HG03060 (cell line): ENCODE data around the gene NINL.
"Not testable (repeated sequence)": the region's sequence is repeated elsewhere in the genome, so short reads cannot be mapped to it uniquely, and the experiment has no call there.

ENCODE experiments used
- ATAC-seq: cut with Tn5 transposase; IDR thresholded peaks from one replicate; pipeline ENCODE4 v1.9.1; 2021; ENCODE audit warnings: low read depth, moderate number of reproducible peaks; ENCODE audit not compliant: unreplicated experiment

NINL gene

DNA sequence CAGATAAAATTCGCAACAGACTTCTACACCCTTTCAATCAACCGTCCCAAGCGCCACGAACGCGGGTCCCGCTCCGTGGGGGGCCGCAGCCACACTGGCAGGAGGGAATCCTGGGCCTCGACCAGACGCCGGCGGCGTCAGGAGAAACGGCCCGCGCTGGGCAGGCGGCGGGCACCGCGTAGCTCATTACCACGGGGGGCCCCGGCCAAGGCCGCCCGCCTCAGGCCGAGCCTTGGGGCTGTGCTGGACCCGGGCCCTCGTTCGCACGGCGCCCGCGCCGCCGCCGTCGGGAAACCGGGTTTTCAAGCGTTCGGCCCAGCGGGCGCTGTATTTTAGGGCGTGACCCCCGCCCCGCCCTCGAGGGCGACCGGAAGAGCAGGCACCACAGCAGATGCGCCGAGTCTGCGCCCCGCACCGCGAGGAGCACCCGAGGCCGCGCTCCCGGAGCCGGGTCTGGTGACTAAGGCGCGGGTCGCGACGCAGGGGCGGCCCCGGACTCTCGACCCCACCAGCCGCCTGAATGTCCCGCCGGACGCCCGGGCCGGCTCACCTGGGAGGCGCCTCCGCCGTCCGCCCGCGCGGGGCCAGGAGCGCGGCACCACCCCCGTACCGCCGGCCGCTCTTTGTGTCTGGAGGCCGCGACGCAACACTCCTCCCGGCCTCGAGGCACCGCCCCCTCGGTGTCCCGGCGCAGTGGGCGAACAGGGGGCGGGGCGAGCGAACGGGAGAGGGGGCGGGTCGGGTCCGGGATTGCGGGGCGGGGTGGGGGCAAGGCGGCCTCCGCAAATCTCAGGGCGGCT lies at the start of gene NINL:
Gene NINL, minus strand, starts transcription at position 627 of the 800 bp plus-strand sequence. CDS start 58,944 bp downstream, outside the sequence.
- no peak for ATAC-seq

DNA sequence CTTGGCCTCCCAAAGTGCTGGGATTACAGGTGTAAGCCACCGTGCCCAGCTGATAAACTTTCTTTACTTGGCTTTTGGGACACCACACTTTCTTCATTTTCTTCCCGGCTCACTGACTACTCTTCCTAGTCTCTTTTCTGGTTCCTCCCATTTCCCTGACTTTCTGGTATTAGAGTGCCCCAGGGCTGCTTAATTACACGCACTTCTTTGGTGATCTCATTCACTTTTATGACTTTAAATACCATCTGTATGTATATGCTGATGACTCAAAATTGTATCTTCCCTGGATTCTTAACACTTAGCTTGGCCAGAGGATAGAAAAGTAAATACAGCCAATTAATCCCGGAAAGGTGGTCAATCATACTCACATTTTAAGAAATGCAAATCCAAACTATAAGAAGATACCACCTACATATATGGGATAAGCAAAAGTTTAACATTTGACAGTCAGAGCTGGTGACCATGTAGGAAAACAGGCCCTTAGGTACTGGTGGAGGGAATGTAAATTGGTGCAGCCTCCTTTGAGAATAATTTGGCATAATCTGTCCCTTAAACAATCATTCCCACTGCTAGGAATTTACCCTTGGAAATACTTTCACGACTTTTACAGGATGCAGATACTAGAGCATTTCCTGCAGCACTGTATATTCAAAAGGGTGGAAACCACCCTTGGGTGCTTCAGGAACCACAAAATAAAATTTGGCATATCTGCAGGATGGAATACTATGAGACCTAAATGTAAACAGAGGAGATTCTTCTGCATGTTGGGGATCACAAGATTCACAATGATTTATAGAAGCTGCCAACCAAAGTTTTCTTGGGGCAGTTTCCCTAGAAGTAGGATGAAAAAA lies 47.8 kb upstream of the NINL start:
- ATAC-seq = no peak

DNA sequence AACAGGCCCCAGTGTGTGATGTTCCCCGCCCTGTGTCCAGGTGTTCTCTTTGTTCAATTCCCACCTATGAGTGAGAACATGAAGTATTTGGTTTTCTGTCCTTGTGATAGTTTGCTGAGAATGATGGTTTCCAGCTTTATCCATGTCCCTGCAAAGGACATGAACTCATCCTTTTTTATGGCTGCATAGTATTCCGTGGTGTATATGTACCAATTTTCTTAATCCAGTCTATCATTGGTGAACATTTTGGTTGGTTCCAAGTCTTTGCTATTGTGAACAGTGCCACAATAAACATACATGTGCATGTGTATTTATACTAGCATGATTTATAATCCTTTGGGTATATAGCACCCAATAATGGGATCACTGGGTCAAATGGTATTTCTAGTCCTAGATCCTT lies 45.3 kb upstream of the NINL start:
- ATAC-seq = not testable (repeated sequence)

DNA sequence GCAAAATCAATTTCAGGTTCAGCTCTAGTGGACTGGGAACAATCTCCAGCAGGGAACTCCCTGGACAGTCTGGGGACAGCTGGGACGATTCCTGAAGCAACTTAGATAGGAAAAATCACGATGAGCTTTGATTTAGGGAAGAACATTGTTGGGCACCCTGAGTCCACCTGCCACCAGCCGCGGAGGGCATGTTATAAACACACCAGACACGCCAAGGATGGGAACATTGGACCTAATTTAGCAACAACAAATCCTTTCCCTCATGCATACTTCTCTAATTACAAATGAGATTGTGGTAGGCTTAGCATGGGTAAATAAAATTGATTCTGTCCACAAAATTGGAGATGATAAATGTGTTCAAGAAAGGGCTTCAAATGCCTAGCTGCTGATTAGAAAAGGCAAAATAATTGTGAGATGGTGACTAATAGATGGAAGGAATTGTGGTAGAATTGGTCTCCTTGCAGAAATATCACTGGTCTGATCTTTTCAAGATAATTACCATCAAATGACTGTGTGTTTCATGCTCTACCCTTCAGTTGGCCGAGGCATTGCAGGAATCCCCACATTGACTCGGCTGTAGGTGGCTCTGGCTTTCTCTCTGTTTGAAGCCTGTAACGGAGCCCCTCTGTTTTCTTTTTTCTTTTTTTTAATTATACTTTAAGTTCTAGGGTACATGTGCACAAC lies 44.6 kb upstream of the NINL start:
- ATAC-seq = no peak

DNA sequence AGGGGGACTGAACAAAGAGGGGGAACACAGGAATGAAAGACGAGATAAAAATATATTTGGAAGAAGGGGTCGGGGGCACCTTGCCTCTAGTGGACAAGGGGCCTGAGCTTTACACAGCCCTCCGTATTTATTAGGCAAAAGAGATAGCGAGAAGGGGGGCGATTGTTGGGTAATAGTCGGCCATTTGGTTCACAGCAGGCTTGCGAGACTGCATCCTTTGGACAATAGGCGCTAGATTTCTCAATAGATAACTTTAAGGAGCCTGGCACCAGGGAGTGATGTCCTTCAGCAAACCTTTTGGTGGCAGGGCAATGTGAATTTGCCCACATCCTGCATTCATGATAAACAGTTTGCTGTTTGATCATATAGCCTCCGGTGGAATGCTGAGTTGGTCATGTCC lies 41.4 kb upstream of the NINL start:
- ATAC-seq = no peak

DNA sequence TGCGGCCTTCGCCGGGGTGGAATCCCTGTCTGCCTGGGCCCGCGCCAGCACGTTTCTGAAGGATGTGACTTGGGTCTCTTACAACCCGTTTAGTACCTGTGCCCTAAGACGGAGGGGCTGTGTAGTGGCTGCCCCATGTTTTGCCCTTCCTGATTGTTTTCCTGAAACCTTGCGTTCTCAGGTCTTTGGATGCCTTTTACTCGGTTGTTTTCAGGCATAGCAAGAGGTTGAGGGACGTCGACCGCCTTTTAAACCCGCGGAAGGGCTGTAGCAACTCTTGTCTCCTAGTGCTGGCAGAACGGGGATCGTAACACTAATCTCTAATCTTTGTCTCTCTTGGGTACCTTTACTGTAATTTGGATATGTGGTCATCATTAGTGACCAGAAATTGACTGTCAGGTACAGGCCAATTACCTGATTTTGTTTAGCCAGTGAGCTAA lies 39.2 kb upstream of the NINL start:
- ATAC-seq = no peak

DNA sequence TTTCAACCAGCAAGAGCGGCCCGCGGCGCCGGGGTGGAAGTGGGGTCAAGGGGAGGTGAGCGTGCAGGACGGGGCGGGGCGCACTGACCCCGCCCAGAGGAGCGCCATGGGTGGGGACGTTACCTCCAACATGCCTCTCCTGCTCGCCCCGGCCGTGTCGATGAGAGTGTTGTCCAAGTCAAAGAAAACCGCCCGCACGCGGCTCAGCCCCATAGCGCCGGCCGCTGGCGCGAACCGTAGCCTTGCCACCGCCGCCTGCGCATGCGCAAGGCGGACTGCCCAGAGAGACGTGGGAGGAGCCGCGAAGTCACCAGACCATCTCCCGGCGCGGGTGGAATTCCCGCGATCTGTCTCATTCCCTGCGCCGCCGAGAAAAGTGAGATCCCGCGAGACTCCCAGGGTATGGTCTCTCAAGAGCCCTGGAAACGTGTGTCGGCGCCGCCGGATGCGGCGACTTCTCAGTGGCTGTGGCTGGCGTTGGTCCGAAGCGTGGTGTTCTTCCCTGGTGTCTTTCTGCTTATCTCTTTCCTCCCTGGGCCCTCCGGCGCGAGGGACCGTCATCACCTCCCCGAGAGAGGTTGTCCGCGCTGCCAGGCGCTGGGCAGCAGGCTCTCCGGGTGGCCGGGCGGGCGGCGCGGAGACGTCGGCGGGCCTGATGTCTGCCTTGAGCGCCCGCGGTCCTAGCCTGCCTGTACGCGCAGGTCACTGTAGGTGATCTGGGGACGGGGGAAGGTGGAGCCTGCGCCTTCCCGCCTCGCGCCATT lies 38.6 kb upstream of the NINL start, which contains the start of gene NANP:
Gene NANP, minus strand, starts transcription at position 279 of the 764 bp plus-strand sequence. Its CDS starts 66 bp downstream, at position 213.
- peak; percentile 57 for ATAC-seq

DNA sequence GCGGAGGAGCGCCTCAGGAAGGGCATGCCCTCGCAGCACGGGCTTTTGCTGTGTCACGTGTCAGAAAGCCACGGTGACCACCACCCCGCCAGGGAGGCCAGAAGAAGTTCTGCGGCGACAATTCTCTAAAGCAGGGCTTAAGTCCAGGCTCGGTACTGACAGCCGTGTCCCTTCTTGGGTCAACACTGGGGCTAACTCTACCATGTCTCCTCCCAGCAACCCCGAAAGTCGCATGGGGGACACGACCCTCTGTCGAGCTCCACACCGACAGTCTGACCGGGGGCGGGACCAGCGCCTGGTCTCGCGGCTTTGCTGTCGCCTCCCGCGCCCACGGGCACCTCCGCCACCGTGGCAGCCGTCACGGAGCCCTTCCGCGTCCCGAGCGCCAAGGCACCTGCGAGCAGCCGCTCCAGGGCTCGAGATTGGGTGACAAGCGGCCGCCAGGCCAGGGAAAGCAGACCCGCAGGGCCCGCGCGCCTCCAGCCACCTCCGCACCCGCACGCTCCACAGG lies 37.9 kb upstream of the NINL start:
- peak; percentile 7 for ATAC-seq

DNA sequence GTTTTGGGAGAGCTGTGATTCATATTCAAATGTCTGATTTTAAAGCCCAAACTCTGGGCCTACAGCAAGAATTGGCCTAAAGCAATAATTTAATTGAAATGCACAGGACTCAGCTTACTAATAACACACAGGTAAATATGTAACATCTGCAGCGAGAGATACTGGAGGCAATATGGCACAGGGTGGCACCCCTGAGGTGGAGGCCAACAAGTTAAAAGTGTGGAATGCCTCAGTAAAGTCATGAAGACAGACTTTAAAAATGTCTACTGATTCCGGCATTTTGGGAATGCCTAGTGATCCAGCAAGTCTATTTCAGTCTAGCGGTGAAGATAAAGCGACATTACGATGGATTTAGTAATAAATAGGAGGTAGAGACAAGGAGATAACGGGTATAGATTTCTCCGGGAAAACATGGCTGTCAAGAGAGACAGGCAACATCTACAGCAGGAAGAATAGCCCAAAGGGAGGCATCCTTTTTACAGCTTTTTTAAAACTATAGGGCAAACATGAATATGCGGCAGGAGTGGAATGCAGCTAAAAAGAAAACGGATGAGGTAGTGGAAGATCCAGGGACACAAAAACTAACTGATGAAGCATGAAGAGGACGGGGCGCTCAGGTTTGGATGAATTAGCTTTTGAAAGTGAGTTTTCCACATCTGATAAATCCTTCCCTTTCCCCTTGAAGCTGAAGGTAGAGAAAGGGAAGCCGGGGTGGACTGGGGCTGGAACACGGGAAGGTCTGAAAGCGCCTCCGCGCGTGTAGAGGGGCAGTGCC lies 37.3 kb upstream of the NINL start:
- ATAC-seq = no peak

DNA sequence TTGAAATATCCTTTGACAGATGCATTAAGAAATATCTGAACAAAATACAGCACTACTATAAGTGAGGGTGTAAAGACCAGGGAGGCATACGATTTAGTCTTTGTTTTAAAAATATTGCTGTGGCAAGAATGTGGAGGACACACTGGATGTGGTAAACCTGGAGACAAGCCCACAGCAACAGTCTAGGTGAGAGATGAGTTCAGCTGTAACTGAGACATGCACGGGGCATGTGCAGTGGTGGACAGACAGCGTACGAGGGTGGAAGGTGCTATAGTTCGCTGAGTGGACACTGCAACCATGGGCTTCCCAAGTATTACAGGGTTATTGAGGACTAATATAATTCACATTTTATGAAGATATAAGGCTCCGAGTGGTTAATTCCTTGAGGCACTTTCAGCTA lies 36.7 kb upstream of the NINL start:
- no peak for ATAC-seq

DNA sequence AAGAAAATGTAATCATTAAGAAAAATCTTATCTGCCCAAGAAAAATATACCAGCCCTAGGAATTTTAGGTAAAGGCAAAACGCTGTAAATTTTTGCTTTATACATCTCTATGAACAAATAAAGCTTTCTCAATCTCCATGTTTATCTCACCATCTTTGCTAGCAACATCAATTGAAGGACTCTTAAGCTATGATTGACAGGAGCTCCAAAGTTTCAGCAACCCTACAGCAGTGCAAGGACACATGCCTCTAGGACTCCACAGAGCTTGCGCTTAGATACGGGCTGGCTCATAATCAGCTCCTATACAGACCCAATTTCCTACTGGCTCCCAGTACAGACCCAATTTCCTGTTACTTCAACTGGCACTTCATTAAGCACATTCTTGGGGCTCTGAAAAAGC lies 34.2 kb upstream of the NINL start:
- ATAC-seq = no peak

DNA sequence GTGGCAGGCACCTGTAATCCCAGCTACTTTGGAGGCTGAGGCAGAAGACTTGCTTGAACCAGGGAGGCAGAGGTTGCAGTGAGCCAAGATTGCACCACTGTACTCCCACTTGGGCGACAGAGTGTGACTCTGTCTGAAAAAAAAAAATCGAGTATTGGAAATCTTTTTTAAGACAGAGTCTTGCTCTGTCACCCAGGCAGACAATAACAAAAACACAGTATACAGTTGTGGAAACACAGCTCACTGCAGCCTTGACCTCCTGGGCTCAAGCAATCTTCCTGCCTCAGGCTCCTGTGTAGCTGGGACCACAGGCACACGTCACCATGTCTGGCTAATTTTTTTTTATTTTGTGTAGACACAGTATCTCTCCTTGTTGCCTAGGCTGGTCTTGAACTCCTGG lies 23.4 kb upstream of the NINL start:
- ATAC-seq = no peak

DNA sequence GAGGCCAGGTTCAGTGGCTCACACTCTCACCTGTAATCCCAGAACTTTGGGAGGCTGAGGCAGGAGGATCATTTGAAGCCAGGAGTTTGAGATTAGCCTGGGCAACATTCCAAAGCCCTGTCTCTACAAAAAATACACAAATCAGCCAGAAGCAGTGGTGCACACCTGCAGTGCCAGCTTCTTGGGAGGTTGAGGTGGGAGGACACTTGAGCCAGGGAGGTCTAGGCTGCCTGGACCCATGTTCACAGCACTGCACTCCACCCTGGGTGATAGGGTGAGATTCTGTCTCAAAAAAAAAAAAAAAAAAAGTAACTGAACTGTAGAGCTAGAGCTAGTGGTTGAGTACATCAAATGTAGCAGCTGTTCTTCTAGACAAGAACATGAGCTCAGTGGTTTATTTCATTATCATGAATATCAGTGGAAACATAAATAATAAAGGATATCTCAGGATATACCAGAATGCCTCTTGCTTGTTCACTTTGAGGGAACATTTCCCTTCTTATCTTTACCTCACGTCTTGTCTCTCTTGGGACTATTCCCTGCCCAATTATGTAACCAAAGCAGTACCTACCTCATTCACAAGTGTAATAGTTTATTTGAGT lies 20.9 kb upstream of the NINL start:
- ATAC-seq = no peak

DNA sequence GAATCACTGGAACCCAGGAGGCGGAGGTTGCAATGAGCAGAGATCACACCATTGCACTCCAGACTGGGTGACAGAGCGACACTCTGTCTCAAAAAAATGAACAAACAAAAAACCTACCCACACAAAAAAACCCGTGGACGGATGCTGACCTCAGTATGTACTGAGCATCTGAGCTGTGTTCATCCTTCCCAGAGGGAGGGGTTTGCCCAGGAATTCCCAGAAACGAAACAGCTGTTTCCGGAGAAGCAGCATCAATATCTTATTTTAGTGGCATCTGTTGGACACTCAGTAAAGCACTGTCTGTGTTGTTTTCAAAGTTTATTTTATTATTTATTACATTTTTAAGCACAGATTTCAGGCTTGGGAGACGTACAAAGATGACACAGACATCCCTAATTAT lies 19.8 kb upstream of the NINL start:
- ATAC-seq = no peak

DNA sequence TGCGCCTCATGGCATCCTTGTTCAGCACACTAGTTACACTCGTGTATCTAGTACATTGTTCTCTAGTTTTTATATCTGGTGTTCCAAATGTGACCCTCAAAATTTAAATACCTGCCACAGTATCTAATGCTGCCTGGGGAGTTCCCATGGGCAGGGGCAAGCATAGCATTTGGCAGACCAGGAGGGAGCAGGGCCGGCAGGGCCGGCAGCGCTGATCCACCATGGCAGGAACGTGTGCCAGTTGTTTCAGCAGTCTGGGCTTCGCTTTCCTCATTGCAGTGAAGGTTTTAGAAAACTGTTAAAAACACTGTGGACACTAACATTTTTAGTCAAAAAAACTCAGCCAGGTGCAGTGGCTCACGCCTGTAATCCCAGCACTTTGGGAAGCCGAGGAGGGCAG lies 19.3 kb upstream of the NINL start:
- no peak for ATAC-seq

DNA sequence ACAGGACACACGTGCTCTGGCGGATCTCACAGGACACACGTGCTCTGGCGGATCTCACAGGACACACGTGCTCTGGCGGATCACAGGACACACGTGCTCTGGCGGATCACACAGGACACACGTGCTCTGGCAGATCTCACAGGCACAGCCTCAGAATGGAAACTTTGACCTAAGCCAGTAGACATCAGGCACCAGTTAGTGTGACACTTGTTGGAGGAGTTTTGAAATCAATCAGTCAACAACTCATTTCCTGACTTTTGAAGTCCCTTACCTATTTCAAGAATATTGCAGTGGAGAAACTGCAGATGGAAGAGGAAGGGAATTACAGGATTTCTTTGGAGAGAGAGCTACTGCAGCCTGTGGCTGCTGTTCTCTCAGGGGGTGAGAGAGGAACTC lies 17.6 kb upstream of the NINL start:
- not testable (repeated sequence) for ATAC-seq

DNA sequence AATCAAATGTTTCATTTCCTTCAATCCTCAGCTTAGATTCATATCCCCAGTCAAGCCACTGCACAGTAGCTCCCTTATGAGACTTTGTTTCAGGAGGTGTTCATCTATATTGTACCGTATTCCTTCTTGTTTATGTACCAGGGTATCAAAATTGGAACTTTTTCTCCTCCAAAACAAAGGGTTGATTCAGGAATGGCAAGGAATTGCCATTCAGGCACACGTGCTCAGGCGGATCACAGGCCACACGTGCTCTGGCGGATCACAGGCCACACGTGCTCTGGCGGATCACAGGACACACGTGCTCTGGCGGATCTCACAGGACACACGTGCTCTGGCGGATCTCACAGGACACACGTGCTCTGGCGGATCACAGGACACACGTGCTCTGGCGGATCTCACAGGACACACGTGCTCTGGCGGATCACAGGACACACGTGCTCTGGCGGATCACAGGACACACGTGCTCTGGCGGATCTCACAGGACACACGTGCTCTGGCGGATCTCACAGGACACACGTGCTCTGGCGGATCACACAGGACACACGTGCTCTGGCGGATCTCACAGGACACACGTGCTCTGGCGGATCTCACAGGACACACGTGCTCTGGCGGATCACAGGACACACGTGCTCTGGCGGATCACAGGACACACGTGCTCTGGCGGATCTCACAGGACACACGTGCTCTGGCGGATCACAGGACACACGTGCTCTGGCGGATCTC lies 17.0 kb upstream of the NINL start:
- ATAC-seq = not testable (repeated sequence)

DNA sequence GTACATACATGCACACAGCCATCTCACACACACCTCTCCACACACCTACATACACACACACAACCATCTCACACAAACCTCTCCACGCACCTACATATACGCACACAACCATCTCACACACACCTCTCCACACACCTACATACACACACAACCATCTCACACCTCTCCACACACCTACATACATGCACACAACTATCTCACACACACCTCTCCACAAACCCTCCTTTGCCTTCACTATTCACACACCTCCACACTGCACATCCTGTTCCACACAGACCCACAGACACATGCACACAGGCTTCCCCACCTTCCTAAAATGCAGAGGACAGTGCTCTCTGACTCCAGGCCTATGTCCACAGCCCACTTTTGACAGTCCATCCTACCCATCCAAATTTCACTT lies 16.3 kb upstream of the NINL start:
- ATAC-seq = no peak
